22Rv1 (cell line): Measurements from ENCODE around the gene NOP16.

Experiments
- CTCF ChIP-seq: fragments of 450-650 bp; IDR thresholded peaks from 2 replicates; pipeline ENCODE4 v1.5.1; 2017; ENCODE audit warnings: mild to moderate bottlenecking
- ZFX ChIP-seq: fragments of 450-650 bp; IDR thresholded peaks from 2 replicates; pipeline ENCODE4 v1.6.1; 2017; ENCODE audit warnings: antibody characterized with exemption, borderline replicate concordance

GRCh38 chr5:176355400-176356178 is 32.8 kb downstream of the NOP16 start:
- no peak for TF ChIP-seq CTCF
- TF ChIP-seq ZFX, result no peak
